Uterus (tissue), 2 donors: ENCODE measurements around the gene NR4A3.

Source experiments
- POLR2A ChIP-seq, 2 donors: fragments of 450-650 bp; IDR thresholded peaks; one replicate each; pipeline ENCODE4 v1.6.1; 2016; ENCODE audit warnings: antibody characterized with exemption in 2 of 2, mild to moderate bottlenecking in 1 of 2, moderate library complexity in 1 of 2
- TF ChIP-seq, protein P1 (sequence below), 4 experiments: fragments of 200-600 bp in 2 of 4; fragments of 450-650 bp in 2 of 4; sonication (generic) in 2 of 4; IDR thresholded peaks; one replicate each; pipeline ENCODE4 v1.5.1; 2016 to 2019; ENCODE audit warnings: antibody characterized with exemption in 4 of 4, mild to moderate bottlenecking in 2 of 4, moderate library complexity in 1 of 4

DNA sequence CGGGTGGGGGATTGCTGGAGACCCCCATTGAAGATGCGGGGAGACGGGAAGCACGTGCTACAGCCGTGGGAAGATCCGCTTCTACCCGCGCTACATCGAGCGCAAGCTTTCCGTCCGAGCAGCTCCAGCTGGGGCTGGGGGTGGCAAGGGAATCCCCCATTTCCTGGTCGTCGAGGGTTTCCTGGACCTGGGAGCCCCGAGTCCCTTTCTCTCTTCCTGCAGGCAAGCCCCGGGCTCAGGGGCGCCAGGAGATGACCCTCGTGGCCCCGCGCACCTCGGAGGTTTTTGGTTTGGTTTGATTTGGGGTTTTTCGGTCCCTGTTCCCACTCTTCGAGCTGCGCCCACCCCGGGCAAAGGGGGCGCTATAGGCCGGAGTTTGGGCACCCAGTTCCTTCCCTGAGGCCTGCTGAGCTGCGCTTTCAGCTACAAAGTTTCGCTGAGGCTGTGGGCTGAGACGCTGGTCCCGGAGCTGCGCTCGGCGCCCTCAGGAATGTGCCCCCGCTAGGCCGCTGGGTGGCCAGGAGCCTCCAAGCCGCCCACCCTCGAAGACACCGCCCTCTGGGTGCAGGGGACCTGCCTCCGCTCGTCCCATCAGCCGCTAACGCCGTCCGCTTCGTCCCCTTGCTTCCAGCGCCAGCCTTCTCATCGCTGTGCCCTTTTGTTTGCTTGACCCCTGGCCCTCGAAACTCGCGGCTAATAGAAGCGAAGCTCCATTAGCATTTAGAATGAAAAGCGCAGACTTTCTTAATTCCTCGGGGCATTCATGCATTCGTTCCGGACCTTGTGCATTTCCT lies 2.9 kb downstream of the NR4A3 start:
- TF ChIP-seq, protein P1, sequence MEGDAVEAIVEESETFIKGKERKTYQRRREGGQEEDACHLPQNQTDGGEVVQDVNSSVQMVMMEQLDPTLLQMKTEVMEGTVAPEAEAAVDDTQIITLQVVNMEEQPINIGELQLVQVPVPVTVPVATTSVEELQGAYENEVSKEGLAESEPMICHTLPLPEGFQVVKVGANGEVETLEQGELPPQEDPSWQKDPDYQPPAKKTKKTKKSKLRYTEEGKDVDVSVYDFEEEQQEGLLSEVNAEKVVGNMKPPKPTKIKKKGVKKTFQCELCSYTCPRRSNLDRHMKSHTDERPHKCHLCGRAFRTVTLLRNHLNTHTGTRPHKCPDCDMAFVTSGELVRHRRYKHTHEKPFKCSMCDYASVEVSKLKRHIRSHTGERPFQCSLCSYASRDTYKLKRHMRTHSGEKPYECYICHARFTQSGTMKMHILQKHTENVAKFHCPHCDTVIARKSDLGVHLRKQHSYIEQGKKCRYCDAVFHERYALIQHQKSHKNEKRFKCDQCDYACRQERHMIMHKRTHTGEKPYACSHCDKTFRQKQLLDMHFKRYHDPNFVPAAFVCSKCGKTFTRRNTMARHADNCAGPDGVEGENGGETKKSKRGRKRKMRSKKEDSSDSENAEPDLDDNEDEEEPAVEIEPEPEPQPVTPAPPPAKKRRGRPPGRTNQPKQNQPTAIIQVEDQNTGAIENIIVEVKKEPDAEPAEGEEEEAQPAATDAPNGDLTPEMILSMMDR (IDR thresholded peaks at IDR 0.05): peak in 3 of 4 experiments; percentile 22 to 30 (median 24)
- TF ChIP-seq POLR2A (IDR thresholded peaks at IDR 0.05): no peak
